ENCODE data around the gene RFC1.
"Not testable (repeated sequence)": the region's sequence is repeated elsewhere in the genome, so short reads cannot be mapped to it uniquely, and the experiment has no call there.

RFC1 gene

GRCh38 chr4:39278476-39278875, 87.7 kb downstream of the RFC1 start:
- TF ChIP-seq, protein P1, sequence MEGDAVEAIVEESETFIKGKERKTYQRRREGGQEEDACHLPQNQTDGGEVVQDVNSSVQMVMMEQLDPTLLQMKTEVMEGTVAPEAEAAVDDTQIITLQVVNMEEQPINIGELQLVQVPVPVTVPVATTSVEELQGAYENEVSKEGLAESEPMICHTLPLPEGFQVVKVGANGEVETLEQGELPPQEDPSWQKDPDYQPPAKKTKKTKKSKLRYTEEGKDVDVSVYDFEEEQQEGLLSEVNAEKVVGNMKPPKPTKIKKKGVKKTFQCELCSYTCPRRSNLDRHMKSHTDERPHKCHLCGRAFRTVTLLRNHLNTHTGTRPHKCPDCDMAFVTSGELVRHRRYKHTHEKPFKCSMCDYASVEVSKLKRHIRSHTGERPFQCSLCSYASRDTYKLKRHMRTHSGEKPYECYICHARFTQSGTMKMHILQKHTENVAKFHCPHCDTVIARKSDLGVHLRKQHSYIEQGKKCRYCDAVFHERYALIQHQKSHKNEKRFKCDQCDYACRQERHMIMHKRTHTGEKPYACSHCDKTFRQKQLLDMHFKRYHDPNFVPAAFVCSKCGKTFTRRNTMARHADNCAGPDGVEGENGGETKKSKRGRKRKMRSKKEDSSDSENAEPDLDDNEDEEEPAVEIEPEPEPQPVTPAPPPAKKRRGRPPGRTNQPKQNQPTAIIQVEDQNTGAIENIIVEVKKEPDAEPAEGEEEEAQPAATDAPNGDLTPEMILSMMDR (IDR thresholded peaks at IDR 0.05; ENCODE audit: low read depth, low read length, poor library complexity, severe bottlenecking) = no peak
- TF ChIP-seq EZH2phosphoT487 (IDR thresholded peaks at IDR 0.05; ENCODE audit: borderline replicate concordance, low read length) = no peak
- H4K20me1 ChIP-seq (ENCODE audit: control insufficient read depth, insufficient read depth, low read depth, low read length) = no peaks in the 10 kb centered on the region
- H3K79me2 ChIP-seq (ENCODE audit: control insufficient read depth, low read length) = no peaks in the 10 kb centered on the region
- H3K4me3 ChIP-seq (ENCODE audit: low read length) = no peak overlapping the region
- peaks cover 31% of the 10 kb centered on the region for H3K36me3 ChIP-seq (ENCODE audit: control insufficient read depth, low read length)
- H3K27me3 ChIP-seq (ENCODE audit: control insufficient read depth, low read length) = no peaks in the 10 kb centered on the region
- H3K9me2 ChIP-seq (replicated peaks; ENCODE audit: control insufficient read depth, low read length) = no peaks in the 10 kb centered on the region
- H3K4me2 ChIP-seq (ENCODE audit: low read length) = no peak overlapping the region
- no peaks in the 10 kb centered on the region for H3K4me1 ChIP-seq (ENCODE audit: control insufficient read depth, low read length)
- H3K27ac ChIP-seq (ENCODE audit: low read depth, low read length) = no peak overlapping the region
- H3K9me3 ChIP-seq (ENCODE audit: control insufficient read depth, insufficient read depth, low read length) = no peaks in the 10 kb centered on the region
- peaks cover 4% of the 10 kb centered on the region; the same call in 1 of the 2 replicates for H3F3A ChIP-seq (ENCODE audit: control insufficient read depth, insufficient read depth)

GRCh38 chr4:39277661-39278060, 88.5 kb downstream of the RFC1 start:
- not testable (repeated sequence) for H3K9me3 ChIP-seq (ENCODE audit: control insufficient read depth, insufficient read depth, low read length); H3K27me3 ChIP-seq (ENCODE audit: control insufficient read depth, low read length); H4K20me1 ChIP-seq (ENCODE audit: control insufficient read depth, insufficient read depth, low read depth, low read length); H3K4me3 ChIP-seq (ENCODE audit: low read length); H3K27ac ChIP-seq (ENCODE audit: low read depth, low read length); H3F3A ChIP-seq (ENCODE audit: control insufficient read depth, insufficient read depth); H3K4me2 ChIP-seq (ENCODE audit: low read length); H3K9me2 ChIP-seq (replicated peaks; ENCODE audit: control insufficient read depth, low read length); H3K79me2 ChIP-seq (ENCODE audit: control insufficient read depth, low read length); H3K4me1 ChIP-seq (ENCODE audit: control insufficient read depth, low read length)
- peaks cover 33% of the 10 kb centered on the region for H3K36me3 ChIP-seq (ENCODE audit: control insufficient read depth, low read length)

DNA sequence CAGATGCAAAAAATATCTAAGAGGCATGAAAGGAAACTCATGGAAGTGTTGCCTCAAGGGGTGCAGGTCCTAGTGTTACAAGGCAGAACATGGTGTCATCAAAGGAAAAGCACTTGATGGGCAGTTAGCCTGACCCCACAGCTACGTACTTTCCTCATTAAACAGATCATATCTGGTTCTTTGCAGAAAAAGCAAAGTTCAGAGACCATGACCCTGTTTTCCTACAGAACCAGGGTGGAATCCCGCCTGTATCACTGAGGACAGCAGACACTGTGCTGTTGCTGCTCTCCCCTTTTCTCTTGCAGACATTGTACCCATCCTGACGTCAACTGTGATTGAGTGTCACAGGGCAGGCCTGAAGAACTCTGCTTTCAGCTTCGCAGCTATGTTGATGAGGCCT, 91.7 kb downstream of the RFC1 start:
- Histone ChIP-seq H3K9me2 (replicated peaks; ENCODE audit: control insufficient read depth, low read length) (no peaks in the 10 kb centered on the region), H3K4me3 (ENCODE audit: low read length) (no peak overlapping the region), H3F3A (ENCODE audit: control insufficient read depth, insufficient read depth) (no peaks in the 10 kb centered on the region), H3K27me3 (ENCODE audit: control insufficient read depth, low read length) (no peaks in the 10 kb centered on the region), H3K4me2 (ENCODE audit: low read length) (no peak overlapping the region), H4K20me1 (ENCODE audit: control insufficient read depth, insufficient read depth, low read depth, low read length) (no peaks in the 10 kb centered on the region), H3K9me3 (ENCODE audit: control insufficient read depth, insufficient read depth, low read length) (no peaks in the 10 kb centered on the region), H3K4me1 (ENCODE audit: control insufficient read depth, low read length) (no peaks in the 10 kb centered on the region), H3K27ac (ENCODE audit: low read depth, low read length) (no peak overlapping the region), H3K79me2 (ENCODE audit: control insufficient read depth, low read length) (no peaks in the 10 kb centered on the region), H3K36me3 (ENCODE audit: control insufficient read depth, low read length) (peaks cover 33% of the 10 kb centered on the region)
- TF ChIP-seq, protein P1 (IDR thresholded peaks at IDR 0.05; ENCODE audit: low read depth, low read length, poor library complexity, severe bottlenecking) = no peak
- TF ChIP-seq EZH2phosphoT487 (IDR thresholded peaks at IDR 0.05; ENCODE audit: borderline replicate concordance, low read length) = no peak

DNA sequence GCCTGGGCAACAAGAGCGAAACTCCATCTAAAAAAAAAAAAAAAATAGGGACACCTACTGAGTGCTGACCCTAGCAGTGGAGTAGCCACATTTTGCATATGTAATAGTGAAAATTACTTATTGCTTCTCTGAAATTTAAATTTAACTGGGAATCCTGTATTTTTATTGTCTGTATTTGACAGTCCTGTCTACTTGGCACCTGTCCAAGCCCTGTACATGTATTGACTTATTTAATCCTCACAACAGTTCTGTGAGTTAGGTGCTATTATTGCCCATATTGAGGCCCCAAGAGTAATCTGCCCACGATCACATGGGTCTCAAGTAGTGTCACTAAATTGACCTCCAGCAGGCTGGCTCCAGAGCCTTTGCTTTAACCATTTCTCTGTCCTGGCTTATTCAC, 102.3 kb downstream of the RFC1 start:
- Histone ChIP-seq H3K27me3 (ENCODE audit: control insufficient read depth, low read length) (no peaks in the 10 kb centered on the region), H3K27ac (ENCODE audit: low read depth, low read length) (no peak overlapping the region), H4K20me1 (ENCODE audit: control insufficient read depth, insufficient read depth, low read depth, low read length) (no peaks in the 10 kb centered on the region), H3K4me1 (ENCODE audit: control insufficient read depth, low read length) (no peaks in the 10 kb centered on the region), H3K9me2 (replicated peaks; ENCODE audit: control insufficient read depth, low read length) (no peaks in the 10 kb centered on the region), H3K79me2 (ENCODE audit: control insufficient read depth, low read length) (no peaks in the 10 kb centered on the region), H3K9me3 (ENCODE audit: control insufficient read depth, insufficient read depth, low read length) (no peaks in the 10 kb centered on the region), H3K4me2 (ENCODE audit: low read length) (no peak overlapping the region), H3F3A (ENCODE audit: control insufficient read depth, insufficient read depth) (no peaks in the 10 kb centered on the region), H3K4me3 (ENCODE audit: low read length) (no peak overlapping the region), H3K36me3 (ENCODE audit: control insufficient read depth, low read length) (peaks cover 5% of the 10 kb centered on the region; the same call in 1 of the 2 replicates)
- no peak for TF ChIP-seq EZH2phosphoT487 (IDR thresholded peaks at IDR 0.05; ENCODE audit: borderline replicate concordance, low read length)
- TF ChIP-seq, protein P1 (IDR thresholded peaks at IDR 0.05; ENCODE audit: low read depth, low read length, poor library complexity, severe bottlenecking) = no peak
